H1 (cell line): ENCODE data around the gene BASP1. TPM values are rescaled to one million over a fixed set of nuclear protein-coding genes. Genes with fewer than 3 reads are reported as not detected.
A peak's percentile ranks its signal among the peaks of the same experiment; 100 is the strongest.

Source experiments
- CTCF ChIA-PET: fragments of 300-600 bp; sonication (Branson Sonifier 250); formaldehyde crosslinking; loops from one replicate; lab custom pipeline; 2021; ENCODE audit not compliant: partially characterized antibody; lab: Charles Lee
- POLR2A ChIA-PET: fragments of 300-600 bp; sonication (Branson Sonifier 250); formaldehyde crosslinking; loops from one replicate; lab custom pipeline; 2021; ENCODE audit warnings: inconsistent platforms; ENCODE audit not compliant: partially characterized antibody; lab: Charles Lee
- DNase-seq, 2 experiments: peaks; one replicate each; pipeline versions ENCODE4 v3.0.0 to v3.0.0-alpha.2; 2010 to 2022; ENCODE audit warnings: low spot score in 2 of 2, low read depth in 1 of 2, mixed read lengths in 1 of 2
- FAIRE-seq: peaks from 2 replicates; lab custom pipeline; 2011; peaks lifted over from hg19 to GRCh38; lab: Jason Lieb, UNC
- H2AFZ ChIP-seq: 2 replicates; pipeline ENCODE4 v1.8.1; 2012; ENCODE audit warnings: low read length, inconsistent platforms
- H2AK5ac ChIP-seq: 2 replicates; pipeline ENCODE4 v1.6.1; 2013; ENCODE audit warnings: low read depth, low read length
- H2BK120ac ChIP-seq: replicated peaks from 2 replicates; pipeline ENCODE3; 2013; ENCODE audit warnings: low read depth, low read length, inconsistent platforms
- H2BK12ac ChIP-seq: 2 replicates; pipeline ENCODE4 v1.6.1; 2013; ENCODE audit warnings: low read depth, low read length
- H2BK15ac ChIP-seq: 2 replicates; pipeline ENCODE4 v1.6.1; 2013; ENCODE audit warnings: low read length
- H2BK20ac ChIP-seq: 2 replicates; pipeline ENCODE4 v1.6.1; 2013; ENCODE audit warnings: low read length
- H2BK5ac ChIP-seq: 2 replicates; pipeline ENCODE4 v1.6.1; 2013; ENCODE audit warnings: low read depth, low read length
- H3K14ac ChIP-seq: 2 replicates; pipeline ENCODE4 v1.6.1; 2013; ENCODE audit warnings: inconsistent platforms; ENCODE audit not compliant: insufficient read length
- H3K18ac ChIP-seq: 2 replicates; pipeline ENCODE4 v1.6.1; 2013; ENCODE audit warnings: low read length; ENCODE audit errors: extremely low read depth
- H3K23ac ChIP-seq: 2 replicates; pipeline ENCODE4 v1.6.1; 2013; ENCODE audit warnings: inconsistent platforms; ENCODE audit not compliant: insufficient read length
- H3K23me2 ChIP-seq: 2 replicates; pipeline ENCODE4 v1.6.1; 2013; ENCODE audit warnings: low read depth, low read length
- H3K27ac ChIP-seq: 2 replicates; pipeline ENCODE4 v1.6.1; 2011; ENCODE audit warnings: low read depth, low read length, inconsistent platforms
- H3K27me3 ChIP-seq, 4 experiments: replicated peaks in 1 of 4; 1 replicate in 1 of 4; 2 replicates in 3 of 4; pipeline versions ENCODE4 v1.6.1 to v1.8.1; 2011 to 2013; ENCODE audit warnings: low read length in 3 of 4, mild to moderate bottlenecking in 3 of 4, inconsistent platforms in 2 of 4, mixed read lengths in 2 of 4, moderate library complexity in 1 of 4; ENCODE audit not compliant: control insufficient read depth in 3 of 4, insufficient read depth in 3 of 4; ENCODE audit errors: extremely low read depth in 1 of 4
- H3K36me3 ChIP-seq, 4 experiments: 2 replicates each; pipeline versions ENCODE4 v1.6.1 to v1.8.1; 2011 to 2013; ENCODE audit warnings: mild to moderate bottlenecking in 4 of 4, low read length in 3 of 4, moderate library complexity in 2 of 4, control low read depth in 1 of 4, inconsistent platforms in 1 of 4; ENCODE audit not compliant: insufficient read depth in 4 of 4, control insufficient read depth in 2 of 4
- H3K4ac ChIP-seq: replicated peaks from 2 replicates; pipeline ENCODE3; 2013; ENCODE audit warnings: low read length, low read depth, mixed read lengths, inconsistent platforms; ENCODE audit not compliant: insufficient read length
- H3K4me1 ChIP-seq, 4 experiments: replicated peaks in 1 of 4; 1 replicate in 1 of 4; 2 replicates in 3 of 4; pipeline versions ENCODE4 v1.6.1 to v1.8.1; 2011 to 2013; ENCODE audit warnings: low read length in 3 of 4, inconsistent platforms in 2 of 4, mixed read lengths in 1 of 4; ENCODE audit not compliant: insufficient read depth in 4 of 4, control insufficient read depth in 3 of 4
- H3K4me2 ChIP-seq, 2 experiments: 2 replicates each; pipeline versions ENCODE4 v1.6.1 to v1.8.1; 2011 to 2013; ENCODE audit warnings: low read depth in 2 of 2, low read length in 2 of 2, control low read depth in 1 of 2, inconsistent platforms in 1 of 2, mild to moderate bottlenecking in 1 of 2; ENCODE audit not compliant: insufficient read depth in 1 of 2
- H3K4me3 ChIP-seq, 4 experiments: fragments of 200-600, 300-600 bp in 1 of 4; sonication (generic), shearing (Covaris generic), sonication (Bioruptor Twin) in 1 of 4; 2 replicates each; pipeline versions ENCODE4 v1.5.1 to v1.8.1; 2011 to 2016; ENCODE audit warnings: low read length in 4 of 4, low read depth in 3 of 4, control low read depth in 2 of 4, inconsistent platforms in 2 of 4, mild to moderate bottlenecking in 2 of 4, mixed read lengths in 1 of 4, moderate library complexity in 1 of 4; ENCODE audit not compliant: insufficient read depth in 2 of 4; ENCODE audit errors: extremely low read depth in 1 of 4
- H3K56ac ChIP-seq: replicated peaks from 2 replicates; pipeline ENCODE3; 2013; ENCODE audit warnings: low read depth, mild to moderate bottlenecking, mixed read lengths, low read length, inconsistent platforms; ENCODE audit not compliant: insufficient read length
- H3K79me1 ChIP-seq: 2 replicates; pipeline ENCODE4 v1.6.1; 2013; ENCODE audit warnings: low read depth, low read length, control low read depth
- H3K79me2 ChIP-seq, 2 experiments: 2 replicates each; pipeline versions ENCODE4 v1.6.1 to v1.8.1; 2012 to 2013; ENCODE audit warnings: low read length in 2 of 2, mild to moderate bottlenecking in 2 of 2, inconsistent platforms in 1 of 2; ENCODE audit not compliant: insufficient read depth in 2 of 2, control insufficient read depth in 1 of 2
- H3K9ac ChIP-seq, 4 experiments: replicated peaks in 1 of 4; 1 replicate in 1 of 4; 2 replicates in 3 of 4; pipeline versions ENCODE4 v1.6.1 to v1.8.1; 2011 to 2013; ENCODE audit warnings: low read depth in 3 of 4, low read length in 3 of 4, control low read depth in 2 of 4, mild to moderate bottlenecking in 2 of 4, moderate library complexity in 2 of 4, inconsistent platforms in 1 of 4; ENCODE audit errors: extremely low read depth in 1 of 4
- H3K9me3 ChIP-seq, 2 experiments: 2 replicates each; pipeline versions ENCODE4 v1.6.1 to v1.8.1; 2012 to 2013; ENCODE audit warnings: mild to moderate bottlenecking in 2 of 2, moderate library complexity in 2 of 2, control low read depth in 1 of 2, inconsistent platforms in 1 of 2, low read depth in 1 of 2, low read length in 1 of 2, mixed read lengths in 1 of 2; ENCODE audit not compliant: insufficient read depth in 2 of 2
- H4K20me1 ChIP-seq, 2 experiments: replicated peaks in 1 of 2; 2 replicates each; pipeline versions ENCODE3 to v1.8.1; 2011 to 2013; ENCODE audit warnings: inconsistent platforms in 2 of 2, low read length in 2 of 2, mild to moderate bottlenecking in 1 of 2; ENCODE audit not compliant: insufficient read depth in 2 of 2, control insufficient read depth in 1 of 2
- H4K5ac ChIP-seq: 2 replicates; pipeline ENCODE4 v1.6.1; 2013; ENCODE audit warnings: low read length, low read depth, mixed read lengths, inconsistent platforms; ENCODE audit not compliant: insufficient read length
- H4K8ac ChIP-seq: 2 replicates; pipeline ENCODE4 v1.8.0; 2013; ENCODE audit warnings: mild to moderate bottlenecking, moderate library complexity, low read length, inconsistent platforms; ENCODE audit not compliant: insufficient read depth; ENCODE audit errors: extremely low read depth
- H4K91ac ChIP-seq: replicated peaks from 2 replicates; pipeline ENCODE3; 2013; ENCODE audit warnings: low read length, mixed read lengths, inconsistent platforms; ENCODE audit not compliant: insufficient read length
- BRCA1 ChIP-seq: IDR thresholded peaks from 2 replicates; pipeline ENCODE4 v1.6.1; 2012; ENCODE audit warnings: low read depth, low read length, improper control_type of control experiment
- CTCF ChIP-seq, 3 experiments: IDR thresholded peaks; 1 replicate in 2 of 3; 2 replicates in 1 of 3; pipeline versions ENCODE4 v1.5.1 to v1.6.1; 2011; ENCODE audit warnings: low read length in 3 of 3, mild to moderate bottlenecking in 3 of 3, inconsistent platforms in 2 of 3, low read depth in 1 of 3, moderate library complexity in 1 of 3; ENCODE audit not compliant: insufficient read depth in 1 of 3; ENCODE audit errors: control extremely low read depth in 1 of 3
- GABPA ChIP-seq: IDR thresholded peaks from 2 replicates; pipeline ENCODE4 v1.6.1; 2011; ENCODE audit warnings: mild to moderate bottlenecking, low read length, moderate library complexity, borderline replicate concordance; ENCODE audit not compliant: insufficient read depth
- MAFK ChIP-seq: IDR thresholded peaks from 2 replicates; pipeline ENCODE4 v1.6.1; 2012; ENCODE audit warnings: low read depth, mild to moderate bottlenecking, improper control_type of control experiment, low read length
- POLR2A ChIP-seq, 2 experiments: IDR thresholded peaks; 1 replicate in 1 of 2; 2 replicates in 1 of 2; pipeline ENCODE4 v1.6.1; 2011; ENCODE audit warnings: low read depth in 2 of 2, low read length in 2 of 2, mild to moderate bottlenecking in 2 of 2; ENCODE audit errors: control extremely low read depth in 1 of 2
- RNF2 ChIP-seq: fragments of 200-900, 300-1000 bp; sonication (generic); IDR thresholded peaks from 2 replicates; pipeline ENCODE4 v1.7.1; 2016; ENCODE audit warnings: borderline replicate concordance, low read depth, mild to moderate bottlenecking, antibody characterized with exemption, low read length; ENCODE audit not compliant: poor library complexity, severe bottlenecking; ENCODE audit errors: missing control alignments
- SIRT6 ChIP-seq: IDR thresholded peaks from one replicate; pipeline ENCODE4 v1.7.1; 2012; ENCODE audit warnings: low read length, inconsistent platforms
- WGBS, 2 experiments: shearing (Covaris generic) in 1 of 2; methylation state at CpG; one replicate each; pipeline versions ENCODE4 v1.1.6 to v1.1.7; 2013 to 2015; ENCODE audit warnings: low lambda C conversion rate in 2 of 2, mixed read lengths in 2 of 2, inconsistent platforms in 1 of 2, low coverage in 1 of 2, missing lambda C conversion rate in 1 of 2; ENCODE audit not compliant: insufficient replicate concordance in 2 of 2, insufficient coverage in 1 of 2, insufficient read length in 1 of 2; ENCODE audit errors: extremely low coverage in 1 of 2, missing lambda C conversion rate in 1 of 2; 5-methylcytosine and 5-hydroxymethylcytosine counted together
- polyA plus RNA-seq, 7 experiments: library from polyadenylated mRNA; depleted of rRNA in 3 of 7; stranded (reverse) in 5 of 7; unstranded in 2 of 7; fragments of >200 nt in 5 of 7; fragments of 200-250 nt in 2 of 7; gene quantifications; 1 replicate in 5 of 7; 2 replicates in 1 of 7; 4 replicates in 1 of 7; pipeline versions ENCODE4 v1.2.1 to v1.2.3, GENCODE V29; 2011 to 2013; ENCODE audit warnings: missing spikeins in 2 of 7, mixed read lengths in 2 of 7
- total RNA-seq: library from RNA; stranded (reverse); fragmentation: NEBNext Ultra II Directional; extraction: Animal tissue kit (Norgen Biotek cat#: 25700); gene quantifications from 2 replicates; pipeline ENCODE4 v1.2.1, GENCODE V29; 2021
- TF ChIP-seq, protein P1 (sequence below): IDR thresholded peaks from 2 replicates; pipeline ENCODE4 v1.6.1; 2011; ENCODE audit warnings: low read length, improper control_type of control experiment

The BASP1 gene
- total and polyA plus RNA-seq, 2 of the 8 experiments (the other 6 are each of a cell fraction or from before 2014, with no cell fraction given): 95.2 to 104 TPM

GRCh38 chr5:17203329-17204132, 13.9 kb upstream of the BASP1 start:
- no peaks in the 10 kb centered on the region for H4K20me1 ChIP-seq
- no peak overlapping the region for H2BK20ac ChIP-seq
- H3K4me2 ChIP-seq: no peak overlapping the region
- H3K18ac ChIP-seq: no peak overlapping the region
- H3K9ac ChIP-seq: no peak overlapping the region
- H3K14ac ChIP-seq: no peak overlapping the region
- no peak overlapping the region for H2BK5ac ChIP-seq
- no peak overlapping the region for H3K4ac ChIP-seq
- FAIRE-seq (peak; percentile 88), DNase-seq (no peak)
- no peaks in the 10 kb centered on the region for H3K23me2 ChIP-seq
- H2BK120ac ChIP-seq: no peak overlapping the region
- no peaks in the 10 kb centered on the region for H3K9me3 ChIP-seq
- no peak overlapping the region for H4K5ac ChIP-seq
- CTCF ChIA-PET: interaction anchor here (0.6 to 7.2 kb wide), 39 partner anchors 8 to 1101 kb away, joined by 3 to 59 read pairs (median 4); no protein-coding TSS in a partner anchor
- no peak overlapping the region for H4K8ac ChIP-seq
- H3K27me3 ChIP-seq: no peaks in the 10 kb centered on the region
- H3K4me1 ChIP-seq: peaks cover 0 to 2% (median 0%) of the 10 kb centered on the region in 4 experiments; a peak in 2 of 7 replicates
- no peaks in the 10 kb centered on the region for H3K79me1 ChIP-seq
- no peak overlapping the region for H3K4me3 ChIP-seq
- no peak overlapping the region for H3K23ac ChIP-seq
- no peak overlapping the region for H3K27ac ChIP-seq
- peak overlapping the region; percentile 3; the same call in 1 of the 2 replicates for H2BK12ac ChIP-seq
- no peaks in the 10 kb centered on the region for H3K79me2 ChIP-seq
- H2AK5ac ChIP-seq: no peak overlapping the region
- no peak overlapping the region for H3K56ac ChIP-seq
- no peak overlapping the region for H2AFZ ChIP-seq
- no peaks in the 10 kb centered on the region for H3K36me3 ChIP-seq
- H2BK15ac ChIP-seq: no peak overlapping the region; the same call in 1 of the 2 replicates
- POLR2A ChIA-PET: interaction anchor here (0.8 kb wide), 1 partner anchor 11 kb away, joined by 3 read pairs; no protein-coding TSS in a partner anchor
- no peak overlapping the region for H4K91ac ChIP-seq
- 54 to 100% methylated on average over 1 to 9 of the region's 10 CpGs for WGBS, 2 experiments
- TF ChIP-seq BRCA1 (no peak), POLR2A (IDR thresholded peaks at IDR 0.05; ENCODE audit: control extremely low read depth in 1 of 2, low read depth in 2 of 2, low read length in 2 of 2) (no peak), MAFK (peak; percentile 84), GABPA (no peak), RNF2 (no peak), SIRT6 (no peak), CTCF (IDR thresholded peaks at IDR 0.05; ENCODE audit: control extremely low read depth in 1 of 3, insufficient read depth in 1 of 3, low read depth in 1 of 3, low read length in 3 of 3) (peak in 2 of 3 experiments; percentile 60 to 63; a peak in 3 of 4 replicates)
- TF ChIP-seq, protein P1, sequence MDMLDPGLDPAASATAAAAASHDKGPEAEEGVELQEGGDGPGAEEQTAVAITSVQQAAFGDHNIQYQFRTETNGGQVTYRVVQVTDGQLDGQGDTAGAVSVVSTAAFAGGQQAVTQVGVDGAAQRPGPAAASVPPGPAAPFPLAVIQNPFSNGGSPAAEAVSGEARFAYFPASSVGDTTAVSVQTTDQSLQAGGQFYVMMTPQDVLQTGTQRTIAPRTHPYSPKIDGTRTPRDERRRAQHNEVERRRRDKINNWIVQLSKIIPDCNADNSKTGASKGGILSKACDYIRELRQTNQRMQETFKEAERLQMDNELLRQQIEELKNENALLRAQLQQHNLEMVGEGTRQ: no peak
